K562 (cell line): ENCODE data around the gene ZNF687. TPM values are rescaled to one million over a fixed set of nuclear protein-coding genes. Genes with fewer than 3 reads are reported as not detected.

ENCODE experiments used
- ATAC-seq: fragments of 200-7000 bp; cut with Tn5 transposase; 3 replicates; pipeline ENCODE4 v1.9.1; 2020; ENCODE audit warnings: moderate library complexity
- BruUV-seq: library from RNA; stranded (reverse); fragments of 400-500 nt; replicated peaks from 2 replicates; lab custom pipeline; 2021; lab: Mats Ljungman, UMichigan
- CTCF ChIA-PET: fragments of 300-600 bp; formaldehyde crosslinking; extraction: SDS; loops from one replicate; lab custom pipeline; 2021; ENCODE audit warnings: low intra/inter-chr PET ratio; lab: Yijun Ruan, JAX
- POLR2A ChIA-PET: fragments of 300-600, 350-650 bp; sonication (Branson Sonifier 250); formaldehyde crosslinking; extraction: SDS; loops from one replicate; lab custom pipeline; 2021; ENCODE audit warnings: antibody characterized with exemption, inconsistent platforms; lab: Yijun Ruan, JAX
- DNase-seq, 4 experiments: peaks; one replicate each; pipeline versions ENCODE4 v3.0.0 to v3.0.0-alpha.2; 2011 to 2018; ENCODE audit warnings: low spot score in 3 of 4, mixed read lengths in 3 of 4; ENCODE audit errors: extremely low read depth in 1 of 4
- FAIRE-seq: peaks from 2 replicates; lab custom pipeline; 2011; peaks lifted over from hg19 to GRCh38; lab: Jason Lieb, UNC
- H2AFZ ChIP-seq: 2 replicates; pipeline ENCODE4 v1.6.0; 2011; ENCODE audit warnings: low read depth, low read length, control low read depth, inconsistent platforms
- H3K27ac ChIP-seq: fragments of 200-600 bp; 3 replicates; pipeline ENCODE4 v1.8.0; 2011; ENCODE audit warnings: low read depth, mild to moderate bottlenecking, control low read depth, inconsistent platforms, low read length, moderate library complexity, mixed read lengths; ENCODE audit errors: extremely low read depth
- H3K27me3 ChIP-seq, 2 experiments: fragments of 300-600 bp in 1 of 2; 2 replicates in 1 of 2; 3 replicates in 1 of 2; pipeline versions ENCODE4 v1.6.0 to v1.8.0; 2011; ENCODE audit warnings: inconsistent platforms in 2 of 2, low read length in 2 of 2, mild to moderate bottlenecking in 1 of 2, mixed read lengths in 1 of 2, moderate library complexity in 1 of 2; ENCODE audit not compliant: control insufficient read depth in 2 of 2, insufficient read depth in 2 of 2
- H3K36me3 ChIP-seq: fragments of 300-600 bp; 3 replicates; pipeline ENCODE4 v1.8.0; 2011; ENCODE audit warnings: mild to moderate bottlenecking, low read length, inconsistent platforms; ENCODE audit not compliant: control insufficient read depth, insufficient read depth
- H3K4me1 ChIP-seq, 2 experiments: fragments of 200-600 bp in 1 of 2; replicated peaks in 1 of 2; 2 replicates in 1 of 2; 3 replicates in 1 of 2; pipeline versions ENCODE4 v1.5.1 to v1.8.0; 2011; ENCODE audit warnings: inconsistent platforms in 2 of 2, low read length in 2 of 2, mild to moderate bottlenecking in 1 of 2, mixed read lengths in 1 of 2, moderate library complexity in 1 of 2; ENCODE audit not compliant: control insufficient read depth in 2 of 2, insufficient read depth in 2 of 2
- H3K4me2 ChIP-seq: 2 replicates; pipeline ENCODE4 v1.6.1; 2011; ENCODE audit warnings: low read length, control low read depth, inconsistent platforms, mixed read lengths; ENCODE audit not compliant: insufficient read depth
- H3K4me3 ChIP-seq: fragments of 200-600 bp; sonication (generic), shearing (Covaris generic); 2 replicates; pipeline ENCODE4 v1.5.1; 2016; ENCODE audit warnings: control low read depth, inconsistent platforms
- H3K79me2 ChIP-seq: fragments of 200-600 bp; 3 replicates; pipeline ENCODE4 v1.8.0; 2011; ENCODE audit warnings: low read length, inconsistent platforms; ENCODE audit not compliant: control insufficient read depth, insufficient read depth
- H3K9ac ChIP-seq, 2 experiments: 2 replicates each; pipeline versions ENCODE4 v1.6.0 to v1.6.1; 2011; ENCODE audit warnings: low read depth in 2 of 2, low read length in 2 of 2, control low read depth in 1 of 2, inconsistent platforms in 1 of 2, mild to moderate bottlenecking in 1 of 2, mixed read lengths in 1 of 2; ENCODE audit not compliant: insufficient read depth in 1 of 2
- H3K9me1 ChIP-seq: one replicate; pipeline ENCODE4 v1.6.0; 2011; ENCODE audit warnings: inconsistent platforms, mild to moderate bottlenecking, low read length, moderate library complexity; ENCODE audit not compliant: control insufficient read depth, insufficient read depth
- H3K9me3 ChIP-seq: replicated peaks from 2 replicates; pipeline ENCODE4 v1.5.1; 2011; ENCODE audit warnings: low read depth, low read length, inconsistent platforms; ENCODE audit not compliant: control insufficient read depth, insufficient read depth
- H4K20me1 ChIP-seq: replicated peaks from 2 replicates; pipeline ENCODE4 v1.6.1; 2011; ENCODE audit warnings: low read length, inconsistent platforms, mixed read lengths; ENCODE audit not compliant: control insufficient read depth, insufficient read depth
- DDX20 ChIP-seq: fragments of 450-650 bp; IDR thresholded peaks from 2 replicates; pipeline ENCODE4 v1.6.1; 2016; ENCODE audit warnings: missing genetic modification characterization, low read depth, mild to moderate bottlenecking, missing compliant biosample characterization, moderate library complexity
- POLR2B ChIP-seq: fragments of 450-650 bp; IDR thresholded peaks from 2 replicates; pipeline ENCODE4 v1.6.1; 2018; ENCODE audit warnings: low read depth; ENCODE audit not compliant: partially characterized antibody
- RAD51 ChIP-seq: fragments of 450-650 bp; IDR thresholded peaks from 2 replicates; pipeline ENCODE4 v1.7.1; 2016; ENCODE audit warnings: low read depth, mild to moderate bottlenecking, borderline replicate concordance
- WHSC1 ChIP-seq: IDR thresholded peaks from one replicate; pipeline ENCODE4 v1.6.1; 2012; ENCODE audit warnings: low read length, control low read depth, inconsistent platforms
- WGBS: fragments of 100-300 bp; shearing (Covaris generic); methylation state at CpG from one replicate; pipeline ENCODE4 v1.1.6; 2016; ENCODE audit warnings: low coverage, mixed read lengths; ENCODE audit not compliant: insufficient coverage; ENCODE audit errors: missing lambda C conversion rate; 5-methylcytosine and 5-hydroxymethylcytosine counted together
- in situ Hi-C: fragments of 300-500 bp; cut with MboI; formaldehyde crosslinking; loops from 4 replicates; pipeline ENCODE4 v1.15.0; 2018; ENCODE audit warnings: inconsistent platforms, mixed read lengths
- intact Hi-C: fragments of 100-400 bp; cut with micrococcal nuclease; formaldehyde crosslinking; loops from 2 replicates; pipeline ENCODE4 v1.14.2; 2022
- polyA plus RNA-seq, 8 experiments: library from polyadenylated mRNA; depleted of rRNA in 4 of 8; stranded (reverse) in 5 of 8; unstranded in 3 of 8; fragments of >200 nt; fragmentation: Nextera tagmentation in 2 of 8; fragmentation: Illumina TruSeq in 1 of 8; extraction: Ambion mirVana in 2 of 8; extraction: Trizol in 1 of 8; gene quantifications; 2 replicates each; pipeline versions ENCODE4 v1.2.1 to v1.2.3, GENCODE V29; 2011 to 2014; ENCODE audit warnings: inconsistent platforms in 1 of 8, missing spikeins in 1 of 8
- total RNA-seq, 7 experiments: library from RNA; depleted of rRNA in 6 of 7; stranded (reverse); fragments of >200 nt in 6 of 7; fragmentation: Illumina TruSeq in 2 of 7; extraction: Trizol in 2 of 7; gene quantifications; 2 replicates each; pipeline versions ENCODE4 v1.2.1 to v1.2.3, GENCODE V29; 2011 to 2021; ENCODE audit warnings: low replicate concordance in 1 of 7
- TF ChIP-seq, protein P1 (sequence below): fragments of 450-650 bp; IDR thresholded peaks from 2 replicates; pipeline ENCODE4 v1.7.1; 2018; ENCODE audit warnings: mild to moderate bottlenecking, low read depth; ENCODE audit not compliant: partially characterized antibody
- TF ChIP-seq, protein P2 (sequence below), 2 experiments: fragments of 200-800 bp in 1 of 2; sonication (Bioruptor generic) in 1 of 2; sonication (generic) in 1 of 2; formaldehyde crosslinking in 1 of 2; IDR thresholded peaks in 1 of 2; conservative IDR thresholded peaks in 1 of 2; 2 replicates each; pipeline versions ENCODE4 v1.5.0 to v1.6.1; 2016 to 2020; ENCODE audit warnings: missing compliant biosample characterization in 1 of 2, missing genetic modification characterization in 1 of 2, missing genetic modification reagents in 1 of 2
- TF ChIP-seq, protein P3 (sequence below): fragments of 150-350 bp; conservative IDR thresholded peaks from 2 replicates; pipeline ENCODE4 v1.6.1; 2014; ENCODE audit warnings: low read length
- TF ChIP-seq, protein P4 (sequence below): sonication (generic); formaldehyde crosslinking; IDR thresholded peaks from 2 replicates; pipeline ENCODE4 v1.8.0; 2022; ENCODE audit warnings: mild to moderate bottlenecking, missing genetic modification reagents

ZNF687 gene
- total and polyA plus RNA-seq, 9 of the 15 experiments (the other 6 are each of a cell fraction or from before 2014, with no cell fraction given), result 0.13 to 26.4 (median 10.6) TPM

DNA sequence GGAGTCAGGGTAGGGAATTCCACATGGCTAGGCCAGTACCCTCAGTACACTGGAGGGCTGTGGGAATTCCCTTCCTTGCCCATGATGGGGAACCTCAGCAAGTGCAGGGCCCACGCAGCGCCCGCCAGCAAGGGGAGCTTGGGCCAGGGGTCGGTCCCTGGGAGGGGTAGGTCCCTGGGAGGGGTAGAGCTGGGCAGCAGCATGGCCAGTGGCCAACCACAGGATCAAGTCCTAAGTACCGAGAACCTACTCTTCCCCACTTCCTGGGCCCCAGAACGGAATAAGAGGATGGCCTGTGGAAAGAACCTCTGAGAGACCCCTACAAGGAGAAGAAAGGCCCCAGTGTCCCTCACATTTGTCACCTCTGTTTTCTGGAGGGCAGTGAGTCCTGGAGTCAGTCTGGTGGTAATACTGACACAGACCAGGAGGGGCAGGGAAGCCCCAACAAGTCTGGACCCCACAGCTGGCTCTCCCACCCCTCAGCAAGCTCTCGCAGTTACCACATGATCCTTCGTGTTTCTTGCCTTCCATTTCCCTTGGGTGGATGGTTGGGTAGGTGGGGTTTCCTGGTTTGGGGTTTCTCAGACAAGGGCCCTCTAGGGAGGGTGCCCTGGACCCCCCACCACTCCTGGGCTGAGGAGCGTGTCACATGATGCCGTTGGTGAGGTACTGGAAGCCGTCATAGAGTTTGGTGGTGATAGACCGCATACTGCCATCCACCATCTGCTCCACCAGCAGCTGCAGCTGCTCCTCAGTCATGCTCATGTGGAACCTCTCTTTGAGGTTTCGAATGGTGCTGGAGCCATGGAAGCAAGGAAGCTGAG lies 10.3 kb downstream of the ZNF687 start:
- H3K4me2 ChIP-seq, result no peak overlapping the region
- TSS peak; percentile 41 for BruUV-seq
- peaks cover 5% of the 10 kb centered on the region for H3K9me1 ChIP-seq
- WGBS, result 92% methylated on average over 13 of the region's 13 CpGs
- H3K4me1 ChIP-seq, result peaks cover 0 to 28% of the 10 kb centered on the region in 2 experiments; a peak in 2 of 5 replicates
- in situ Hi-C loops (no loop called here), intact Hi-C loops (no loop called here)
- no peak overlapping the region for H3K4me3 ChIP-seq
- CTCF ChIA-PET, result no interaction called here
- DNase-seq (peak in 1 of 4 experiments; percentile 27), ATAC-seq (peak; percentile 62), FAIRE-seq (no peak)
- H3K9me3 ChIP-seq, result no peaks in the 10 kb centered on the region
- H3K27ac ChIP-seq, result no peak overlapping the region; the same call in 2 of the 3 replicates
- H3K27me3 ChIP-seq, result no peaks in the 10 kb centered on the region
- POLR2A ChIA-PET, result interaction anchor here (0.6 to 4.2 kb wide), 15 partner anchors 8 to 1166 kb away, joined by 3 to 43 read pairs (median 3); partner anchors contain the start of genes PSMB4 and ZNF687
- H3K36me3 ChIP-seq, result peaks cover 91% of the 10 kb centered on the region; the same call in 2 of the 3 replicates
- H3K9ac ChIP-seq, result no peak overlapping the region
- no peaks in the 10 kb centered on the region; the same call in 2 of the 3 replicates for H3K79me2 ChIP-seq
- peaks cover 9% of the 10 kb centered on the region; the same call in 1 of the 2 replicates for H4K20me1 ChIP-seq
- no peak overlapping the region for H2AFZ ChIP-seq
- TF ChIP-seq, protein P1, sequence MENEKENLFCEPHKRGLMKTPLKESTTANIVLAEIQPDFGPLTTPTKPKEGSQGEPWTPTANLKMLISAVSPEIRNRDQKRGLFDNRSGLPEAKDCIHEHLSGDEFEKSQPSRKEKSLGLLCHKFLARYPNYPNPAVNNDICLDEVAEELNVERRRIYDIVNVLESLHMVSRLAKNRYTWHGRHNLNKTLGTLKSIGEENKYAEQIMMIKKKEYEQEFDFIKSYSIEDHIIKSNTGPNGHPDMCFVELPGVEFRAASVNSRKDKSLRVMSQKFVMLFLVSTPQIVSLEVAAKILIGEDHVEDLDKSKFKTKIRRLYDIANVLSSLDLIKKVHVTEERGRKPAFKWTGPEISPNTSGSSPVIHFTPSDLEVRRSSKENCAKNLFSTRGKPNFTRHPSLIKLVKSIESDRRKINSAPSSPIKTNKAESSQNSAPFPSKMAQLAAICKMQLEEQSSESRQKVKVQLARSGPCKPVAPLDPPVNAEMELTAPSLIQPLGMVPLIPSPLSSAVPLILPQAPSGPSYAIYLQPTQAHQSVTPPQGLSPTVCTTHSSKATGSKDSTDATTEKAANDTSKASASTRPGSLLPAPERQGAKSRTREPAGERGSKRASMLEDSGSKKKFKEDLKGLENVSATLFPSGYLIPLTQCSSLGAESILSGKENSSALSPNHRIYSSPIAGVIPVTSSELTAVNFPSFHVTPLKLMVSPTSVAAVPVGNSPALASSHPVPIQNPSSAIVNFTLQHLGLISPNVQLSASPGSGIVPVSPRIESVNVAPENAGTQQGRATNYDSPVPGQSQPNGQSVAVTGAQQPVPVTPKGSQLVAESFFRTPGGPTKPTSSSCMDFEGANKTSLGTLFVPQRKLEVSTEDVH, result peak; percentile 16
- TF ChIP-seq, protein P2, sequence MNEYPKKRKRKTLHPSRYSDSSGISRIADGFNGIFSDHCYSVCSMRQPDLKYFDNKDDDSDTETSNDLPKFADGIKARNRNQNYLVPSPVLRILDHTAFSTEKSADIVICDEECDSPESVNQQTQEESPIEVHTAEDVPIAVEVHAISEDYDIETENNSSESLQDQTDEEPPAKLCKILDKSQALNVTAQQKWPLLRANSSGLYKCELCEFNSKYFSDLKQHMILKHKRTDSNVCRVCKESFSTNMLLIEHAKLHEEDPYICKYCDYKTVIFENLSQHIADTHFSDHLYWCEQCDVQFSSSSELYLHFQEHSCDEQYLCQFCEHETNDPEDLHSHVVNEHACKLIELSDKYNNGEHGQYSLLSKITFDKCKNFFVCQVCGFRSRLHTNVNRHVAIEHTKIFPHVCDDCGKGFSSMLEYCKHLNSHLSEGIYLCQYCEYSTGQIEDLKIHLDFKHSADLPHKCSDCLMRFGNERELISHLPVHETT (CRISPR knock-in tag; conservative IDR thresholded peaks at IDR 0.05 in 1 of 2, IDR thresholded peaks at IDR 0.05 in 1 of 2), result no peak
- TF ChIP-seq, protein P3, sequence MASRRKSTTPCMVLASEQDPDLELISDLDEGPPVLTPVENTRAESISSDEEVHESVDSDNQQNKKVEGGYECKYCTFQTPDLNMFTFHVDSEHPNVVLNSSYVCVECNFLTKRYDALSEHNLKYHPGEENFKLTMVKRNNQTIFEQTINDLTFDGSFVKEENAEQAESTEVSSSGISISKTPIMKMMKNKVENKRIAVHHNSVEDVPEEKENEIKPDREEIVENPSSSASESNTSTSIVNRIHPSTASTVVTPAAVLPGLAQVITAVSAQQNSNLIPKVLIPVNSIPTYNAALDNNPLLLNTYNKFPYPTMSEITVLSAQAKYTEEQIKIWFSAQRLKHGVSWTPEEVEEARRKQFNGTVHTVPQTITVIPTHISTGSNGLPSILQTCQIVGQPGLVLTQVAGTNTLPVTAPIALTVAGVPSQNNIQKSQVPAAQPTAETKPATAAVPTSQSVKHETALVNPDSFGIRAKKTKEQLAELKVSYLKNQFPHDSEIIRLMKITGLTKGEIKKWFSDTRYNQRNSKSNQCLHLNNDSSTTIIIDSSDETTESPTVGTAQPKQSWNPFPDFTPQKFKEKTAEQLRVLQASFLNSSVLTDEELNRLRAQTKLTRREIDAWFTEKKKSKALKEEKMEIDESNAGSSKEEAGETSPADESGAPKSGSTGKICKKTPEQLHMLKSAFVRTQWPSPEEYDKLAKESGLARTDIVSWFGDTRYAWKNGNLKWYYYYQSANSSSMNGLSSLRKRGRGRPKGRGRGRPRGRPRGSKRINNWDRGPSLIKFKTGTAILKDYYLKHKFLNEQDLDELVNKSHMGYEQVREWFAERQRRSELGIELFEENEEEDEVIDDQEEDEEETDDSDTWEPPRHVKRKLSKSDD, result no peak
- TF ChIP-seq DDX20 (no peak), RAD51 (no peak), POLR2B (peak; percentile 24), WHSC1 (no peak)
- TF ChIP-seq, protein P4, sequence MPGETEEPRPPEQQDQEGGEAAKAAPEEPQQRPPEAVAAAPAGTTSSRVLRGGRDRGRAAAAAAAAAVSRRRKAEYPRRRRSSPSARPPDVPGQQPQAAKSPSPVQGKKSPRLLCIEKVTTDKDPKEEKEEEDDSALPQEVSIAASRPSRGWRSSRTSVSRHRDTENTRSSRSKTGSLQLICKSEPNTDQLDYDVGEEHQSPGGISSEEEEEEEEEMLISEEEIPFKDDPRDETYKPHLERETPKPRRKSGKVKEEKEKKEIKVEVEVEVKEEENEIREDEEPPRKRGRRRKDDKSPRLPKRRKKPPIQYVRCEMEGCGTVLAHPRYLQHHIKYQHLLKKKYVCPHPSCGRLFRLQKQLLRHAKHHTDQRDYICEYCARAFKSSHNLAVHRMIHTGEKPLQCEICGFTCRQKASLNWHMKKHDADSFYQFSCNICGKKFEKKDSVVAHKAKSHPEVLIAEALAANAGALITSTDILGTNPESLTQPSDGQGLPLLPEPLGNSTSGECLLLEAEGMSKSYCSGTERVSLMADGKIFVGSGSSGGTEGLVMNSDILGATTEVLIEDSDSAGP (CRISPR knock-in tag), result no peak
